Transverse colon (tissue), 4 donors: ENCODE results near the gene ATP2A1. TPM values are rescaled to one million over a fixed set of nuclear protein-coding genes. Genes with fewer than 3 reads are reported as not detected.

Source experiments
- DNase-seq: peaks from one replicate; pipeline ENCODE4 v3.0.0-alpha.2; 2019
- H3K27ac ChIP-seq, 4 donors: fragments of 200-600 bp; sonication (generic); 2 replicates each; pipeline ENCODE4 v1.5.1; 2016 to 2018; ENCODE audit warnings: inconsistent platforms in 4 of 4
- H3K27me3 ChIP-seq: fragments of 200-600 bp; sonication (generic); 2 replicates; pipeline ENCODE4 v1.5.1; 2017; ENCODE audit warnings: inconsistent platforms
- H3K36me3 ChIP-seq, 4 donors: fragments of 200-600 bp; sonication (generic); 2 replicates each; pipeline ENCODE4 v1.5.1; 2017 to 2019; ENCODE audit warnings: inconsistent platforms in 4 of 4
- H3K4me1 ChIP-seq, 4 donors: fragments of 200-600 bp; sonication (generic); 2 replicates each; pipeline ENCODE4 v1.5.1; 2017 to 2020; ENCODE audit warnings: inconsistent platforms in 4 of 4
- H3K4me3 ChIP-seq, 4 donors: fragments of 200-600 bp; sonication (generic); 1 replicate in 1 of 4; 2 replicates in 3 of 4; pipeline versions ENCODE4 v1.5.1 to v1.6.1; 2017 to 2019; ENCODE audit warnings: inconsistent platforms in 4 of 4
- H3K9me3 ChIP-seq, 2 donors: fragments of 200-600 bp; sonication (generic); 2 replicates each; pipeline ENCODE4 v1.5.1; 2017 to 2019; ENCODE audit warnings: inconsistent platforms in 2 of 2
- EP300 ChIP-seq: sonication (generic); formaldehyde crosslinking; IDR thresholded peaks from one replicate; pipeline ENCODE4 v1.6.1; 2017; ENCODE audit warnings: antibody characterized with exemption, low read depth
- POLR2A ChIP-seq: fragments of 450-650 bp; IDR thresholded peaks from one replicate; pipeline ENCODE4 v1.6.1; 2016; ENCODE audit warnings: antibody characterized with exemption, mild to moderate bottlenecking, moderate library complexity
- POLR2AphosphoS5 ChIP-seq, 3 donors: sonication (generic); formaldehyde crosslinking; IDR thresholded peaks; one replicate each; pipeline ENCODE4 v1.6.1; 2016; ENCODE audit warnings: antibody characterized with exemption in 3 of 3
- WGBS, 2 donors: methylation state at CpG; one replicate each; pipeline ENCODE4 v1.1.5; 2018; ENCODE audit warnings: low coverage in 1 of 2; 5-methylcytosine and 5-hydroxymethylcytosine counted together
- in situ Hi-C, 4 donors: fragments of 200-750 bp; cut with MboI; loops; one replicate each; pipeline versions ENCODE4 v1.15.0 to v1.15.1; 2017; ENCODE audit warnings: low sequenced_read_pairs in 3 of 4, low pct_ligation_motif_present in 1 of 4, low pct_unique_long_range_greater_than_20kb in 1 of 4
- intact Hi-C: fragments of 100-400 bp; cut with DNase I; formaldehyde crosslinking; loops from one replicate; pipeline ENCODE4 v1.15.1; 2023; ENCODE audit warnings: low total_unique reads
- total RNA-seq, 4 donors: library from RNA; depleted of rRNA; stranded (reverse); fragments of >200 nt; gene quantifications; one replicate each; pipeline ENCODE4 v1.1.0, GENCODE V29; 2016
- TF ChIP-seq, protein P1 (sequence below), 5 experiments: fragments of 200-600 bp in 3 of 5; fragments of 450-650 bp in 2 of 5; sonication (generic) in 3 of 5; IDR thresholded peaks; 1 replicate in 2 of 5; 2 replicates in 3 of 5; pipeline ENCODE4 v1.5.1; 2016 to 2017; ENCODE audit warnings: antibody characterized with exemption in 5 of 5, inconsistent platforms in 3 of 5, mild to moderate bottlenecking in 2 of 5, moderate library complexity in 1 of 5

ATP2A1 gene
- total RNA-seq, 4 donors from 2014 or later = 1.1 to 3.2 (median 1.4) TPM; not detected in 1

DNA sequence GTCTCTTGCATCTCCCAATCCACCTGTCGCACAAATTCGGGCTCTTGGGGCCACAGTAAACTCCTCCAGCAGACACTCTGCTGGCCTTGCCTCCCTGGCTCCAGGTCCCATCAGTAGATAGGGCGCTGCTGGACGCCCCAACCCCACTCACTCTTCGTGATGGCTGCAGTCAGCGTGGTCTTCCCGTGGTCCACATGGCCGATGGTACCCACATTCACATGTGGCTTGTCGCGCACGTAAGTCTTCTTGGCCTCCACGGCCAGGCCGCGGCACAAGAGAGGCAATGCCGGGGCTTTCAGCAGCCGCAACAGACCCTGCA is 32.6 kb upstream of the ATP2A1 start:
- WGBS, 2 donors = 0% methylated on average over 7 of the region's 16 CpGs; no CpG with 5 or more reads in 1 of the 2 donors
- peaks cover 16 to 26% (median 20%) of the 10 kb centered on the region in 4 donors for H3K4me1 ChIP-seq
- DNase-seq = no peak
- peak overlapping the region; percentile 67 to 91 (median 86) for H3K4me3 ChIP-seq
- H3K9me3 ChIP-seq = no peaks in the 10 kb centered on the region
- H3K27ac ChIP-seq = peak overlapping the region; percentile 87 to 92 (median 88)
- H3K36me3 ChIP-seq = peaks cover 0 to 21% (median 6%) of the 10 kb centered on the region in 4 donors
- TF ChIP-seq POLR2A = no peak
- no peak for TF ChIP-seq EP300
- TF ChIP-seq, protein P1, sequence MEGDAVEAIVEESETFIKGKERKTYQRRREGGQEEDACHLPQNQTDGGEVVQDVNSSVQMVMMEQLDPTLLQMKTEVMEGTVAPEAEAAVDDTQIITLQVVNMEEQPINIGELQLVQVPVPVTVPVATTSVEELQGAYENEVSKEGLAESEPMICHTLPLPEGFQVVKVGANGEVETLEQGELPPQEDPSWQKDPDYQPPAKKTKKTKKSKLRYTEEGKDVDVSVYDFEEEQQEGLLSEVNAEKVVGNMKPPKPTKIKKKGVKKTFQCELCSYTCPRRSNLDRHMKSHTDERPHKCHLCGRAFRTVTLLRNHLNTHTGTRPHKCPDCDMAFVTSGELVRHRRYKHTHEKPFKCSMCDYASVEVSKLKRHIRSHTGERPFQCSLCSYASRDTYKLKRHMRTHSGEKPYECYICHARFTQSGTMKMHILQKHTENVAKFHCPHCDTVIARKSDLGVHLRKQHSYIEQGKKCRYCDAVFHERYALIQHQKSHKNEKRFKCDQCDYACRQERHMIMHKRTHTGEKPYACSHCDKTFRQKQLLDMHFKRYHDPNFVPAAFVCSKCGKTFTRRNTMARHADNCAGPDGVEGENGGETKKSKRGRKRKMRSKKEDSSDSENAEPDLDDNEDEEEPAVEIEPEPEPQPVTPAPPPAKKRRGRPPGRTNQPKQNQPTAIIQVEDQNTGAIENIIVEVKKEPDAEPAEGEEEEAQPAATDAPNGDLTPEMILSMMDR (IDR thresholded peaks at IDR 0.05) = no peak
- no peak for TF ChIP-seq POLR2AphosphoS5 (IDR thresholded peaks at IDR 0.05)
- in situ Hi-C loops = no loop called here
- H3K27me3 ChIP-seq = no peaks in the 10 kb centered on the region
- intact Hi-C loops = no loop called here

DNA sequence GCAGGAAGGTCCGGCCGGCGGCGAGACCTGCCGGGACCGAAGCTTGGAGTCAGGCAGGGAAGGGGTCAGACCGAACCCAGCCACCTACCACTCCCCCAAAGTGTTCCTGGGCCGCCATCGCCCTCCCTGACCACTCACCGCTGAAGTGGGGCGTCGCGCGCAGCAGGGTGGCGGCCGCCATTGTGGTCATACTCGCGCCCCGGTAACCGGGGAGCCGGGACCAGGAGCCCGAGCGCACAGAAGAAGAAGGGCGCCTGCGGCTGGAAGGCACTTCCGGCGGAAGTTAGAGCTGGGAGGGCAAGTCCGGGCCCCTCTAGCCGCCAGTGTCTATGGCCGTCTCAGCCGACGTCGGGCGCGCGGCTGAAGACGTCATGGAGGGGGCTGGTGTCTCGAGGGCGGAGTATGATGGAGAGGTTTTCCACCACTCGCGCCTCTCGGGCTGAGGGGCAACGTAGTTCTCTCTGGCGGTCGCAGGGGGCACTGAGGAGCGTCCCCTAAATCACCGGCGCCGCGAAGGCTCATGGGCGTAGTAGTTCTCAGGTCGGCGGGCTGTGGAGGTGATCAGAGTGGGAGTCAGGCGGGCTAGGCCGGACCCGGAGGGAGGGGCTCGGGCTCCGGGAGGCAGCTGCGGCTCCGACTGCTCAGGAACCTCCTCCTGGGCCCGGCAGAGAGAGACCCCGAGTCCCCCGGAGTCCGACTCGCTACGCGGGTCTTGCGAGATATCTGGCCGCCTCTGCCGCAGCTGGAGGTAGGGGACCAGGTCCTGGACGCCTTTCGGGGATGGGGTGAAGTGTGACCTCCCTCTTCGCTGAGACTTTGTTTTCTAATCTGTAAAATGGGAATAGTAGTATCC is 32.0 kb upstream of the ATP2A1 start, which contains the start of gene TUFM:
TSS of gene TUFM (minus strand) at position 269 of the 853 bp plus-strand sequence. CDS start at position 190, 79 bp downstream.
- in situ Hi-C loops = no loop called here

DNA sequence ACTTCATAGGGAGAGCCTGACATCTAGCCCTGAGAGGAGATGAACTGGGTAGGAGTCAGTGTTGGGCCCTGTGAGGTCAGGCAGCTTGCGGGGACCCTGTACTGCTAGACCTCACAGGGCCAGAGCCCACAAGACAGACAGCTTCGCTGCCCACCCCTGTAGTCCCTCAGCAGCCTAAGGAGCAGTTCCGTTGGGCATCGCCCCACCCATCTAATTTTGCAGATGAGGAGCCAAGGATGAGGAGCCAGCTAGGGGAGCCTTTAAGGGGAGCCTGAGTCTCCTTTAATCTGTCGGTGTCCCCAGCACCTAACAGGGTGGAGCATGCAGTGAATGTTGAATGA is 31.4 kb upstream of the ATP2A1 start:
- in situ Hi-C loops (no loop called here), intact Hi-C loops (no loop called here)
- no peaks in the 10 kb centered on the region for H3K27me3 ChIP-seq
- no peak for TF ChIP-seq POLR2A
- TF ChIP-seq EP300 = no peak
- no peak for TF ChIP-seq POLR2AphosphoS5 (IDR thresholded peaks at IDR 0.05)
- TF ChIP-seq, protein P1 (IDR thresholded peaks at IDR 0.05) = no peak
- H3K36me3 ChIP-seq = peaks cover 0 to 21% (median 6%) of the 10 kb centered on the region in 4 donors
- peak overlapping the region; percentile 87 to 92 (median 88) for H3K27ac ChIP-seq
- 7% methylated on average over 5 of the region's 5 CpGs; no CpG with 5 or more reads in 1 of the 2 donors for WGBS, 2 donors
- no peaks in the 10 kb centered on the region for H3K9me3 ChIP-seq
- peaks cover 16 to 26% (median 20%) of the 10 kb centered on the region in 4 donors for H3K4me1 ChIP-seq
- peak overlapping the region; percentile 84 to 93 (median 89) for H3K4me3 ChIP-seq
- DNase-seq = no peak

More for the DNA sequence above, 32.0 kb upstream of the ATP2A1 start, which contains the start of gene TUFM:
- Histone ChIP-seq H3K27ac (peak within 1 kb of the TSS; percentile 87 to 92 (median 88)), H3K36me3 (peaks cover 0 to 21% (median 6%) of the 10 kb centered on the region in 4 donors), H3K4me1 (peaks cover 16 to 26% (median 20%) of the 10 kb centered on the region in 4 donors), H3K9me3 (no peaks in the 10 kb centered on the region), H3K27me3 (no peaks in the 10 kb centered on the region), H3K4me3 (peak within 1 kb of the TSS; percentile 84 to 93 (median 89))
- 0% methylated on average over 46 of the region's 73 CpGs; no CpG with 5 or more reads in 1 of the 2 donors for WGBS, 2 donors
- peak; percentile 98 for DNase-seq
- intact Hi-C loops = no loop called here
- TF ChIP-seq POLR2A (peak; percentile 74), POLR2AphosphoS5 (IDR thresholded peaks at IDR 0.05) (peak; percentile 71 to 87 (median 71)), EP300 (no peak)
- TF ChIP-seq, protein P1 (IDR thresholded peaks at IDR 0.05) = peak; percentile 49 to 83 (median 71)

DNA sequence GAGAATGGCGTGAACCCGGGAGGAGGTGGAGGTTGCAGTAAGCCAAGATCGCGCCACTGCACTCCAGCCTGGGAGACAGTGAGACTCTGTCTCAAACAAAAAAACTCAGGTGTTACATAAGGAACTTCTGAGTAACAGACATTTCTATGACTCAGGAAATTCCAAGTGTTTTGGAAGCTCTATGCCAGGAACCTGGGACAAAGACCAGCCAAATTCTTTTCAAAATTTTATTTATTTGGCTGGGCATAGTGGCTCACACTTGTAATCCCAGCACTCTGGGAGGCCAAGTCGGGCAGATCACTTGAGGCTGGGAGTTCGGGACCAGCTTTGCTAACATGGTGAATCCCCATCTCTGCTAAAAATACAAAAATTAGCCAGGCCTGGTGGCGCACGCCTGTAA is 19.9 kb upstream of the ATP2A1 start:
- Histone ChIP-seq H3K27me3 (no peaks in the 10 kb centered on the region), H3K9me3 (no peaks in the 10 kb centered on the region), H3K4me3 (no peak overlapping the region), H3K36me3 (no peaks in the 10 kb centered on the region), H3K4me1 (peaks cover 0 to 7% (median 5%) of the 10 kb centered on the region in 4 donors), H3K27ac (no peak overlapping the region)
- intact Hi-C loops = no loop called here
- DNase-seq = no peak
- in situ Hi-C loops = no loop called here
- 90 to 92% methylated on average over 8 of the region's 8 CpGs for WGBS, 2 donors
- TF ChIP-seq, protein P1 (IDR thresholded peaks at IDR 0.05) = no peak
- TF ChIP-seq POLR2AphosphoS5 (IDR thresholded peaks at IDR 0.05) (no peak), EP300 (no peak), POLR2A (no peak)
